Hepatocyte (in vitro differentiated cells): Measurements from ENCODE around the gene ZSCAN20. TPM values are rescaled to one million over a fixed set of nuclear protein-coding genes. Genes with fewer than 3 reads are reported as not detected.

Source experiments
- DNase-seq: peaks from one replicate; pipeline ENCODE4 v3.0.0-alpha.2; 2016; ENCODE audit warnings: low spot score
- H2AFZ ChIP-seq: fragments of 200-600 bp; sonication (generic); 2 replicates; pipeline ENCODE4 v1.6.0; 2016; ENCODE audit warnings: antibody characterized with exemption, mild to moderate bottlenecking
- H3K27ac ChIP-seq: fragments of 200-600 bp; sonication (generic); 2 replicates; pipeline ENCODE4 v1.5.1; 2016; ENCODE audit warnings: mild to moderate bottlenecking
- H3K27me3 ChIP-seq: fragments of 200-600 bp; sonication (generic); 2 replicates; pipeline ENCODE4 v1.6.1; 2016
- H3K36me3 ChIP-seq: fragments of 200-600 bp; sonication (generic); replicated peaks from 2 replicates; pipeline ENCODE4 v1.5.1; 2016; ENCODE audit warnings: low read depth; ENCODE audit not compliant: insufficient read depth
- H3K4me1 ChIP-seq: fragments of 200-600 bp; sonication (generic); 2 replicates; pipeline ENCODE4 v1.5.1; 2016; ENCODE audit warnings: mild to moderate bottlenecking, moderate library complexity; ENCODE audit not compliant: insufficient read depth
- H3K4me2 ChIP-seq: fragments of 200-600 bp; sonication (generic); 2 replicates; pipeline ENCODE4 v1.6.0; 2016
- H3K4me3 ChIP-seq: fragments of 200-600 bp; sonication (generic); 2 replicates; pipeline ENCODE4 v1.5.1; 2016; ENCODE audit warnings: mild to moderate bottlenecking
- H3K79me2 ChIP-seq: fragments of 200-600 bp; sonication (generic); 2 replicates; pipeline ENCODE4 v1.6.0; 2017; ENCODE audit warnings: mild to moderate bottlenecking
- H3K9me2 ChIP-seq: fragments of 200-600 bp; sonication (generic); replicated peaks from 2 replicates; pipeline ENCODE4 v1.6.0; 2017; ENCODE audit warnings: mild to moderate bottlenecking; ENCODE audit not compliant: insufficient read depth
- H3K9me3 ChIP-seq: fragments of 200-600 bp; sonication (generic); 2 replicates; pipeline ENCODE4 v1.5.1; 2016; ENCODE audit warnings: low read depth, mild to moderate bottlenecking
- H4K20me1 ChIP-seq: fragments of 200-600 bp; sonication (generic); 2 replicates; pipeline ENCODE4 v1.6.0; 2016; ENCODE audit warnings: mild to moderate bottlenecking; ENCODE audit not compliant: insufficient read depth, poor library complexity, severe bottlenecking
- CTCF ChIP-seq: fragments of 200-600 bp; sonication (generic); IDR thresholded peaks from 2 replicates; pipeline ENCODE4 v1.5.1; 2016; ENCODE audit warnings: antibody characterized with exemption, mild to moderate bottlenecking; ENCODE audit not compliant: poor library complexity
- EZH2 ChIP-seq: fragments of 200-600 bp; sonication (generic); IDR thresholded peaks from 2 replicates; pipeline ENCODE4 v1.6.1; 2016; ENCODE audit warnings: antibody characterized with exemption, mild to moderate bottlenecking, borderline replicate concordance
- EZH2phosphoT487 ChIP-seq: fragments of 200-600 bp; sonication (generic); IDR thresholded peaks from one replicate; pipeline ENCODE4 v1.6.1; 2018; ENCODE audit warnings: antibody characterized with exemption, mild to moderate bottlenecking, low read depth, moderate library complexity; ENCODE audit not compliant: unreplicated experiment, severe bottlenecking
- WGBS: methylation state at CpG from one replicate; pipeline ENCODE4 v1.1.6; 2016; ENCODE audit warnings: low lambda C conversion rate; ENCODE audit errors: missing lambda C conversion rate; 5-methylcytosine and 5-hydroxymethylcytosine counted together
- polyA plus RNA-seq: library from polyadenylated mRNA; unstranded; fragments of >200 nt; fragmentation: Nextera tagmentation; extraction: Ambion mirVana; gene quantifications from 2 replicates; pipeline ENCODE4 v1.2.1, GENCODE V29; 2016
- total RNA-seq: library from RNA; depleted of rRNA; stranded (reverse); fragments of >200 nt; gene quantifications from 2 replicates; pipeline ENCODE4 v1.2.3, GENCODE V29; 2014

Gene ZSCAN20
- total and polyA plus RNA-seq, 2 experiments from 2014 or later, result 0.98 to 6.8 TPM

- H3K9me3 ChIP-seq, result no peaks in the 10 kb centered on the region
- H3K4me1 ChIP-seq, result peaks cover 10% of the 10 kb centered on the region
- H3K79me2 ChIP-seq, result no peaks in the 10 kb centered on the region
- peaks cover 9% of the 10 kb centered on the region for H3K27me3 ChIP-seq
- no peak overlapping the region for H3K27ac ChIP-seq
- H3K4me2 ChIP-seq, result no peak overlapping the region
- WGBS, result 92% methylated on average over 2 of the region's 2 CpGs
- TF ChIP-seq EZH2phosphoT487 (no peak), EZH2 (no peak), CTCF (no peak)
- no peak overlapping the region for H3K4me3 ChIP-seq
- H4K20me1 ChIP-seq, result no peaks in the 10 kb centered on the region
- no peaks in the 10 kb centered on the region for H3K9me2 ChIP-seq
- no peak overlapping the region for H2AFZ ChIP-seq
- no peak for DNase-seq
- no peaks in the 10 kb centered on the region for H3K36me3 ChIP-seq
Measured at GRCh38 chr1:33425900-33426299, 46.5 kb upstream of the ZSCAN20 start.

GRCh38 chr1:33426916-33427315, 45.5 kb upstream of the ZSCAN20 start:
- no peaks in the 10 kb centered on the region for H3K79me2 ChIP-seq

GRCh38 chr1:33428661-33429060, 43.8 kb upstream of the ZSCAN20 start:
- no peak overlapping the region for H3K4me3 ChIP-seq
- peaks cover 17% of the 10 kb centered on the region for H3K4me1 ChIP-seq
- no peak overlapping the region for H3K4me2 ChIP-seq
- DNase-seq, result no peak
- no peak overlapping the region for H2AFZ ChIP-seq
- 97% methylated on average over 2 of the region's 2 CpGs for WGBS
- peaks cover 9% of the 10 kb centered on the region for H3K27me3 ChIP-seq
- no peaks in the 10 kb centered on the region for H4K20me1 ChIP-seq
- no peaks in the 10 kb centered on the region for H3K36me3 ChIP-seq
- H3K9me2 ChIP-seq, result no peaks in the 10 kb centered on the region
- no peaks in the 10 kb centered on the region for H3K9me3 ChIP-seq
- TF ChIP-seq EZH2, result no peak
- no peak for TF ChIP-seq CTCF
- no peak for TF ChIP-seq EZH2phosphoT487
- no peaks in the 10 kb centered on the region for H3K79me2 ChIP-seq
- H3K27ac ChIP-seq, result no peak overlapping the region

More at GRCh38 chr1:33426916-33427315, 45.5 kb upstream of the ZSCAN20 start:
- TF ChIP-seq EZH2, result no peak
- no peak for TF ChIP-seq CTCF
- no peak for TF ChIP-seq EZH2phosphoT487
- H3K27ac ChIP-seq, result no peak overlapping the region
- H3K9me2 ChIP-seq, result no peaks in the 10 kb centered on the region
- no peak for DNase-seq
- H3K36me3 ChIP-seq, result no peaks in the 10 kb centered on the region
- no peak overlapping the region for H3K4me3 ChIP-seq
- H4K20me1 ChIP-seq, result no peaks in the 10 kb centered on the region
- H2AFZ ChIP-seq, result no peak overlapping the region
- no peaks in the 10 kb centered on the region for H3K9me3 ChIP-seq
- WGBS, result 43% methylated on average over 3 of the region's 3 CpGs
- H3K4me1 ChIP-seq, result peaks cover 10% of the 10 kb centered on the region
- peaks cover 9% of the 10 kb centered on the region for H3K27me3 ChIP-seq
- no peak overlapping the region for H3K4me2 ChIP-seq

- TF ChIP-seq CTCF, result no peak
- TF ChIP-seq EZH2, result no peak
- no peak for TF ChIP-seq EZH2phosphoT487
- 48% methylated on average over 2 of the region's 2 CpGs for WGBS
- Histone ChIP-seq H3K4me2 (peak overlapping the region; percentile 97), H3K27ac (no peak overlapping the region), H3K9me2 (no peaks in the 10 kb centered on the region), H3K36me3 (no peaks in the 10 kb centered on the region), H3K4me3 (peak overlapping the region; percentile 89), H3K9me3 (no peaks in the 10 kb centered on the region), H4K20me1 (no peaks in the 10 kb centered on the region), H3K4me1 (peaks cover 17% of the 10 kb centered on the region), H3K27me3 (peaks cover 9% of the 10 kb centered on the region), H3K79me2 (no peaks in the 10 kb centered on the region), H2AFZ (no peak overlapping the region)
- DNase-seq, result no peak
Measured at GRCh38 chr1:33429332-33429731, 43.1 kb upstream of the ZSCAN20 start.
